Measurements from ENCODE around the gene LHFPL2. TPM values are rescaled to one million over a fixed set of nuclear protein-coding genes. Genes with fewer than 3 reads are reported as not detected.

Gene LHFPL2
- total RNA-seq, 2 donors from 2014 or later = 15.5 to 18.7 TPM

GRCh38 chr5:78566747-78567425, 81.7 kb downstream of the LHFPL2 start:
- H3K4me1 ChIP-seq = peaks cover 66% of the 10 kb centered on the region
- ATAC-seq = no peak
- no peaks in the 10 kb centered on the region for H3K36me3 ChIP-seq (replicated peaks in 1 of 2; ENCODE audit: insufficient read depth in 1 of 2, low read depth in 2 of 2)
- TF ChIP-seq, protein P1, sequence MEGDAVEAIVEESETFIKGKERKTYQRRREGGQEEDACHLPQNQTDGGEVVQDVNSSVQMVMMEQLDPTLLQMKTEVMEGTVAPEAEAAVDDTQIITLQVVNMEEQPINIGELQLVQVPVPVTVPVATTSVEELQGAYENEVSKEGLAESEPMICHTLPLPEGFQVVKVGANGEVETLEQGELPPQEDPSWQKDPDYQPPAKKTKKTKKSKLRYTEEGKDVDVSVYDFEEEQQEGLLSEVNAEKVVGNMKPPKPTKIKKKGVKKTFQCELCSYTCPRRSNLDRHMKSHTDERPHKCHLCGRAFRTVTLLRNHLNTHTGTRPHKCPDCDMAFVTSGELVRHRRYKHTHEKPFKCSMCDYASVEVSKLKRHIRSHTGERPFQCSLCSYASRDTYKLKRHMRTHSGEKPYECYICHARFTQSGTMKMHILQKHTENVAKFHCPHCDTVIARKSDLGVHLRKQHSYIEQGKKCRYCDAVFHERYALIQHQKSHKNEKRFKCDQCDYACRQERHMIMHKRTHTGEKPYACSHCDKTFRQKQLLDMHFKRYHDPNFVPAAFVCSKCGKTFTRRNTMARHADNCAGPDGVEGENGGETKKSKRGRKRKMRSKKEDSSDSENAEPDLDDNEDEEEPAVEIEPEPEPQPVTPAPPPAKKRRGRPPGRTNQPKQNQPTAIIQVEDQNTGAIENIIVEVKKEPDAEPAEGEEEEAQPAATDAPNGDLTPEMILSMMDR (IDR thresholded peaks at IDR 0.05) = no peak
- no peak for TF ChIP-seq POLR2A (IDR thresholded peaks at IDR 0.05)
- DNase-seq = no peak
- H3K9me3 ChIP-seq = no peaks in the 10 kb centered on the region
- no peaks in the 10 kb centered on the region for H3K27me3 ChIP-seq
- intact Hi-C loops (cut with DNase I) = no loop called here
- WGBS, 2 donors = 81 to 86% methylated on average over 7 of the region's 7 CpGs
- H3K4me3 ChIP-seq = no peak overlapping the region
- H3K27ac ChIP-seq = peak overlapping the region in 1 of 4 donors; percentile 33

DNA sequence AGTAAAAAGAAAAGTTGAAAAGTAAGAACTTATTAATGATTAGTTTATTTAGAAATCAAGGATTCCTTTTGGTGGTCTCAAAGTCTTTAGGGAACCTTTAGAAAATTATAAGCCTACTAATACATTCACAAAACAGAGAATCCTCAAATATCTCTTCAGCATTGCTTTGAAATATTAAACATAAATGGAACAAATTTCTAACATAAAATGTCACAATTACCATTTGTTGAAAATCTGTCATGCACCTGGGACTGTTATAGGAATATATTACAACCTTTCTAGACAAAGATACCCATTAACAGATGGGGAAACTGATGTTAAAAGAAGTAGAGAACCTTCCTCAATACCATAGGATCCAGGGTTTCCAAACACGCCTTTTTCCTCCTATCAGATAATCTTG, 83.2 kb downstream of the LHFPL2 start:
- ATAC-seq = no peak
- intact Hi-C loops (cut with DNase I) = no loop called here
- Histone ChIP-seq H3K4me3 (no peak overlapping the region), H3K36me3 (replicated peaks in 1 of 2; ENCODE audit: insufficient read depth in 1 of 2, low read depth in 2 of 2) (no peaks in the 10 kb centered on the region), H3K27ac (no peak overlapping the region), H3K27me3 (no peaks in the 10 kb centered on the region), H3K9me3 (no peaks in the 10 kb centered on the region), H3K4me1 (peaks cover 67% of the 10 kb centered on the region)
- TF ChIP-seq POLR2A (IDR thresholded peaks at IDR 0.05) = no peak
- TF ChIP-seq, protein P1 (IDR thresholded peaks at IDR 0.05) = no peak
- DNase-seq = no peak
- 90 to 94% methylated on average over 1 of the region's 1 CpG for WGBS, 2 donors

GRCh38 chr5:78563621-78564020, 85.0 kb downstream of the LHFPL2 start:
- DNase-seq (no peak), ATAC-seq (no peak)
- Histone ChIP-seq H3K27me3 (no peaks in the 10 kb centered on the region), H3K4me3 (no peak overlapping the region), H3K27ac (peak overlapping the region in 2 of 4 donors; percentile 55 to 59), H3K9me3 (no peaks in the 10 kb centered on the region), H3K36me3 (replicated peaks in 1 of 2; ENCODE audit: insufficient read depth in 1 of 2, low read depth in 2 of 2) (no peaks in the 10 kb centered on the region), H3K4me1 (peaks cover 50% of the 10 kb centered on the region)
- intact Hi-C loops (cut with DNase I) = no loop called here
- WGBS, 2 donors = 61 to 84% methylated on average over 2 of the region's 2 CpGs
- TF ChIP-seq POLR2A (IDR thresholded peaks at IDR 0.05) = no peak
- TF ChIP-seq, protein P1 (IDR thresholded peaks at IDR 0.05) = no peak

- 33 to 34% methylated on average over 3 of the region's 3 CpGs for WGBS, 2 donors
- TF ChIP-seq POLR2A (IDR thresholded peaks at IDR 0.05) = no peak
- TF ChIP-seq, protein P1 (IDR thresholded peaks at IDR 0.05) = no peak
- no peaks in the 10 kb centered on the region for H3K9me3 ChIP-seq
- no peaks in the 10 kb centered on the region for H3K27me3 ChIP-seq
- intact Hi-C loops (cut with DNase I) = no loop called here
- H3K4me1 ChIP-seq = peaks cover 42% of the 10 kb centered on the region
- H3K36me3 ChIP-seq (replicated peaks in 1 of 2; ENCODE audit: insufficient read depth in 1 of 2, low read depth in 2 of 2) = no peaks in the 10 kb centered on the region
- ATAC-seq (peak; percentile 80), DNase-seq (peak; percentile 42 to 66 (median 58))
- peak overlapping the region; percentile 46 to 63 (median 57) for H3K27ac ChIP-seq
- no peak overlapping the region for H3K4me3 ChIP-seq
These were observed 85.8 kb downstream of the LHFPL2 start for GRCh38 chr5:78562714-78563330.

Measured in body of pancreas (tissue), 4 donors.